ENCODE measurements around the gene ARF4.

DNA sequence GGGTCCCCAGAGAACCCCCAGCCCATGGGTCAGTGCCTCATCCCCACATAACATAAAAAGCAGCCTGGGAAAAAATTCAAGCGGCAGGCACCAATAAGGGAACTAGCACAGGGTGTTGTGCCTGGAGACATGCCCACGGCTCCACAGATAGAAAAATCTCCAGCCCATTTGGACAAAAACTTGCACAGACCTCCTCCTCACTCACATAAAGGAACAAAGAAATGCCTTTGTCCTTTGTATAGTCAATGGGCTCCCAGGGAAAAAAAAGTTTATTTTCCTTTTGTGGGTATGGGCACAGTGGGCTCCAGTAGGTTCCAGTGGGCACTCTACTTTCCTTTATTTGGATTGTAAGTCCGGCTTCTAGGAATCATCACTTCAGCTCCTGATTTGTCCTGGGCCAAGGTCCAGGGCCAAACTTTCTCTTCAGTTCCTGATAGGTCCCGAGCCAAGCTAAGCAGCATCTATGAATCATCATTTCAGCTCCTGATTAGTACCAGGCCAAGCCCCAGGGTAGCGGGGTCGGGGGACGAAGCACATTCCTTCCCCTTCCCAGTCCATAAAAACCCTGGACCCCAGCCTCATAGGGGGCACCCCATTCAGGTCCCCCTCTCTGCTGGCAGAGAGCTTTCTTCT, 51.4 kb downstream of the ARF4 start:
- TF ChIP-seq, protein P1, sequence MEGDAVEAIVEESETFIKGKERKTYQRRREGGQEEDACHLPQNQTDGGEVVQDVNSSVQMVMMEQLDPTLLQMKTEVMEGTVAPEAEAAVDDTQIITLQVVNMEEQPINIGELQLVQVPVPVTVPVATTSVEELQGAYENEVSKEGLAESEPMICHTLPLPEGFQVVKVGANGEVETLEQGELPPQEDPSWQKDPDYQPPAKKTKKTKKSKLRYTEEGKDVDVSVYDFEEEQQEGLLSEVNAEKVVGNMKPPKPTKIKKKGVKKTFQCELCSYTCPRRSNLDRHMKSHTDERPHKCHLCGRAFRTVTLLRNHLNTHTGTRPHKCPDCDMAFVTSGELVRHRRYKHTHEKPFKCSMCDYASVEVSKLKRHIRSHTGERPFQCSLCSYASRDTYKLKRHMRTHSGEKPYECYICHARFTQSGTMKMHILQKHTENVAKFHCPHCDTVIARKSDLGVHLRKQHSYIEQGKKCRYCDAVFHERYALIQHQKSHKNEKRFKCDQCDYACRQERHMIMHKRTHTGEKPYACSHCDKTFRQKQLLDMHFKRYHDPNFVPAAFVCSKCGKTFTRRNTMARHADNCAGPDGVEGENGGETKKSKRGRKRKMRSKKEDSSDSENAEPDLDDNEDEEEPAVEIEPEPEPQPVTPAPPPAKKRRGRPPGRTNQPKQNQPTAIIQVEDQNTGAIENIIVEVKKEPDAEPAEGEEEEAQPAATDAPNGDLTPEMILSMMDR (IDR thresholded peaks at IDR 0.05), result no peak
- no peak for TF ChIP-seq POLR2A (IDR thresholded peaks at IDR 0.05)
